DND-41 (cell line): Measurements from ENCODE around the gene FKBP8.

ENCODE experiments used
- ATAC-seq: fragments of 200-7000 bp; cut with Tn5 transposase; 3 replicates; pipeline ENCODE4 v1.9.1; 2021; ENCODE audit warnings: low read depth; ENCODE audit not compliant: insufficient read depth
- DNase-seq: peaks from one replicate; pipeline ENCODE4 v3.0.0-alpha.2; 2020
- H2AFZ ChIP-seq: 2 replicates; pipeline ENCODE4 v1.6.0; 2012; ENCODE audit warnings: low read depth, low read length
- H3K27ac ChIP-seq: 2 replicates; pipeline ENCODE4 v1.5.1; 2012; ENCODE audit warnings: low read length, inconsistent platforms
- H3K27me3 ChIP-seq: fragments of 200-600 bp; sonication (generic); 2 replicates; pipeline ENCODE4 v1.6.0; 2012; ENCODE audit warnings: low read length, mild to moderate bottlenecking, inconsistent platforms; ENCODE audit not compliant: insufficient read depth, poor library complexity
- H3K36me3 ChIP-seq: 2 replicates; pipeline ENCODE4 v1.5.1; 2012; ENCODE audit warnings: low read length, inconsistent platforms; ENCODE audit not compliant: insufficient read depth
- H3K4me1 ChIP-seq: 2 replicates; pipeline ENCODE4 v1.5.1; 2012; ENCODE audit warnings: mild to moderate bottlenecking, low read length; ENCODE audit not compliant: insufficient read depth
- H3K4me2 ChIP-seq: 2 replicates; pipeline ENCODE4 v1.6.0; 2012; ENCODE audit warnings: mild to moderate bottlenecking, moderate library complexity, low read length, inconsistent platforms; ENCODE audit not compliant: insufficient read depth
- H3K4me3 ChIP-seq, 2 experiments: fragments of 200-600 bp in 1 of 2; shearing (Covaris generic) in 1 of 2; 2 replicates each; pipeline ENCODE4 v1.5.1; 2012 to 2016; ENCODE audit warnings: inconsistent platforms in 2 of 2, low read length in 2 of 2, mild to moderate bottlenecking in 2 of 2, low read depth in 1 of 2, moderate library complexity in 1 of 2
- H3K79me2 ChIP-seq: 2 replicates; pipeline ENCODE4 v1.6.0; 2012; ENCODE audit warnings: low read length, inconsistent platforms; ENCODE audit not compliant: insufficient read depth
- H3K9ac ChIP-seq: 2 replicates; pipeline ENCODE4 v1.6.0; 2012; ENCODE audit warnings: low read depth, mild to moderate bottlenecking, inconsistent platforms, low read length, moderate library complexity
- H3K9me3 ChIP-seq: 2 replicates; pipeline ENCODE4 v1.5.1; 2012; ENCODE audit warnings: low read length, moderate library complexity, mild to moderate bottlenecking, inconsistent platforms; ENCODE audit not compliant: insufficient read depth, severe bottlenecking
- H4K20me1 ChIP-seq: 2 replicates; pipeline ENCODE4 v1.6.0; 2012; ENCODE audit warnings: low read length; ENCODE audit not compliant: insufficient read depth
- CTCF ChIP-seq: IDR thresholded peaks from 2 replicates; pipeline ENCODE4 v1.5.1; 2012; ENCODE audit warnings: borderline replicate concordance, low read length, moderate library complexity, mild to moderate bottlenecking; ENCODE audit not compliant: poor library complexity, severe bottlenecking; ENCODE audit errors: extremely low read depth
- EZH2 ChIP-seq: IDR thresholded peaks from 3 replicates; pipeline ENCODE4 v1.6.1; 2012; ENCODE audit warnings: borderline replicate concordance, low read depth, mild to moderate bottlenecking, moderate library complexity, low read length, inconsistent platforms; ENCODE audit not compliant: severe bottlenecking

The FKBP8 gene

GRCh38 chr19:18580311-18580710, 36.9 kb upstream of the FKBP8 start:
- Histone ChIP-seq H3K9me3 (no peaks in the 10 kb centered on the region), H3K79me2 (no peaks in the 10 kb centered on the region), H3K4me2 (no peak overlapping the region), H3K4me1 (peaks cover 1% of the 10 kb centered on the region; the same call in 1 of the 2 replicates), H3K4me3 (no peak overlapping the region), H3K27me3 (no peaks in the 10 kb centered on the region), H3K9ac (no peak overlapping the region), H3K36me3 (peaks cover 11% of the 10 kb centered on the region), H2AFZ (no peak overlapping the region), H3K27ac (no peak overlapping the region), H4K20me1 (no peaks in the 10 kb centered on the region; the same call in 1 of the 2 replicates)
- ATAC-seq (no peak), DNase-seq (no peak)
- no peak for TF ChIP-seq EZH2

GRCh38 chr19:18577365-18577914, 34.1 kb upstream of the FKBP8 start:
- Histone ChIP-seq H3K4me3 (no peak overlapping the region), H3K9me3 (no peaks in the 10 kb centered on the region), H3K27me3 (no peaks in the 10 kb centered on the region), H3K79me2 (peaks cover 18% of the 10 kb centered on the region), H2AFZ (no peak overlapping the region), H4K20me1 (peaks cover 26% of the 10 kb centered on the region), H3K27ac (no peak overlapping the region), H3K4me2 (no peak overlapping the region), H3K4me1 (peaks cover 14% of the 10 kb centered on the region), H3K9ac (no peak overlapping the region), H3K36me3 (peaks cover 40% of the 10 kb centered on the region)
- TF ChIP-seq EZH2 = no peak
- TF ChIP-seq CTCF = no peak
- DNase-seq (no peak), ATAC-seq (no peak)

- peaks cover 26% of the 10 kb centered on the region for H3K79me2 ChIP-seq
- H3K27ac ChIP-seq = no peak overlapping the region
- H2AFZ ChIP-seq = no peak overlapping the region
- H3K27me3 ChIP-seq = no peaks in the 10 kb centered on the region
- ATAC-seq (no peak), DNase-seq (no peak)
- H3K9me3 ChIP-seq = no peaks in the 10 kb centered on the region
- peaks cover 40% of the 10 kb centered on the region for H3K36me3 ChIP-seq
- no peak overlapping the region for H3K4me2 ChIP-seq
- TF ChIP-seq EZH2 (no peak), CTCF (no peak)
- peaks cover 32% of the 10 kb centered on the region for H4K20me1 ChIP-seq
- peaks cover 16% of the 10 kb centered on the region for H3K4me1 ChIP-seq
- no peak overlapping the region for H3K4me3 ChIP-seq
- H3K9ac ChIP-seq = no peak overlapping the region
Measured at GRCh38 chr19:18576383-18576782, 33.0 kb upstream of the FKBP8 start.

GRCh38 chr19:18574691-18575291, 31.4 kb upstream of the FKBP8 start:
- H3K27me3 ChIP-seq = no peaks in the 10 kb centered on the region
- ATAC-seq (no peak), DNase-seq (no peak)
- no peak overlapping the region for H3K4me2 ChIP-seq
- H3K36me3 ChIP-seq = peaks cover 43% of the 10 kb centered on the region
- TF ChIP-seq EZH2 = no peak
- no peak for TF ChIP-seq CTCF
- peaks cover 25% of the 10 kb centered on the region for H3K4me1 ChIP-seq
- no peaks in the 10 kb centered on the region for H3K9me3 ChIP-seq
- no peak overlapping the region for H3K27ac ChIP-seq
- H3K79me2 ChIP-seq = peaks cover 26% of the 10 kb centered on the region
- H4K20me1 ChIP-seq = peaks cover 32% of the 10 kb centered on the region
- H2AFZ ChIP-seq = no peak overlapping the region
- no peak overlapping the region for H3K9ac ChIP-seq
- H3K4me3 ChIP-seq = no peak overlapping the region
